Adrenal gland (tissue), 5 donors: ENCODE data around the gene CISTR.

Experiments used
- CTCF ChIP-seq, 6 experiments: fragments of 450-650 bp in 4 of 6; fragments of 200-600 bp in 2 of 6; sonication (generic) in 1 of 6; IDR thresholded peaks; 1 replicate in 5 of 6; 2 replicates in 1 of 6; pipeline versions ENCODE4 v1.5.1 to v1.8.0; 2016 to 2021; ENCODE audit warnings: antibody characterized with exemption in 6 of 6, mild to moderate bottlenecking in 2 of 6, moderate library complexity in 1 of 6
- POLR2A ChIP-seq, 2 donors: fragments of 450-650 bp; IDR thresholded peaks; one replicate each; pipeline ENCODE4 v1.6.1; 2017; ENCODE audit warnings: antibody characterized with exemption in 2 of 2, mild to moderate bottlenecking in 2 of 2, moderate library complexity in 1 of 2
- donor health status: DM: no; HTN: no; CAD: no.

DNA sequence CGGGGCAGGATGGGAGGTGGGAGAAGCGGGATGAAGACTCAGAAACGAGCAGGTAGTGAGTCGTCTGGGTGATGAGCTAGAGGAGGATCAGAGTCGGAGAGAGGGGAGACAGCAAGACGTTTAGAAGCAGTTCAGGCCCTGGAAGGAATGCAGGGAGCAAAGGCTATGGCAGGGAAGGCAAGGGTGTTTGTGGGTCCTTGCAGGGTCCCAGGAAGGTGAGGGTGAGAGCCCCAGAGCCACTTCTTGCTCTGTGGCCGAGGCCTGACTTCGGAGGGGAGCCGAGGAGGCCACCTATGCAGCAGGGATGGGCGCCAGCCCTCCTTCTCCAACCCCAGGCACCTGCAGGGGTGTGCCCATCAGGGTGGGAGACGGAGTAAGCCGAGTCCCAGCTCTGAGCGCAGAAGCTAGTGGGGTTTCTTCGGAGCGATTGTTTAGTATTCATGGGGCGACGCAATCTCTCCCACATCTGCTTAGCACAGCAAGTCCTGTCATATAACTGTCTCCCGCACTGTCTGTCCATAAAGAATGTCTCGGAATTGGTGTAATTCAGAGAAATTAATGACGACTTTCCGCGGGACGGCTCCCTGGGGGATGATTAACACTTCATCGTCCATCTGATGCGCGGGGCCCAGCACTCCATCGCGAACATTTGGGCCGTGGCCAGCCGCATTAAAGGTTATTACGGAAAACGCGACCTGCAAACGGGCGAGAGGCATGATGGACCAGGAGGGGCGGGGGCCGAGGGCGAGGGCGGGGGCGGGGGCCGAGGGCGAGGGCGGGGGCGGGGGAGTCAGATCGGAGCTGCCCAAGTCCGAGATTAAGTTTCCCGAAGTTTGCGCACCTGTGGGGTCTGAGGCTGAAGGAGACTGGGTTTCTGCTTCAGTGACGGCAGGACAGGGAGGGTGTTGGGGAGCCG is 12.3 kb downstream of the CISTR start:
- TF ChIP-seq CTCF (IDR thresholded peaks at IDR 0.05) (no peak), POLR2A (IDR thresholded peaks at IDR 0.05) (no peak)
